ENCODE results near the gene JAM2.
"Not testable (repeated sequence)": the region's sequence is repeated elsewhere in the genome, so short reads cannot be mapped to it uniquely, and the experiment has no call there.

The JAM2 gene

DNA sequence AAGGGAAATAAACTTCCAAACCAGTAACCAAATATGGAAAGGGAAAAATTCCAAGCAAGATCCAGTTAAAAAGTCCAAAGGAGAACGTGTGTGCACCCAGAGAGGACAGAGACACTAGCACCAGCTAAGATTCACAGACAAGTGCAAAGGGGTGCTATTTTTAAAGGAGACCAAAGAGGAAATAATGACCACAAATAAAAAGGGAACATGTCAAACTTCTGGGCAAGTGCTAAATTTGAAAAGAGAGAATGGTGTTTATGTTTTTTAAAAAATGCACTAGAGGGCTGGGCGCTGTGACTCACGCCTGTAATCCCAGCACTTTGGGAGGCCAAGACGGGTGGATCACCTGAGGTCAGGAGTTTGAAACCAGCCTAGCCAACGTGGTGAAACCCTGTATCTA lies 8.6 kb downstream of the JAM2 start:
- DNase-seq: no peak

DNA sequence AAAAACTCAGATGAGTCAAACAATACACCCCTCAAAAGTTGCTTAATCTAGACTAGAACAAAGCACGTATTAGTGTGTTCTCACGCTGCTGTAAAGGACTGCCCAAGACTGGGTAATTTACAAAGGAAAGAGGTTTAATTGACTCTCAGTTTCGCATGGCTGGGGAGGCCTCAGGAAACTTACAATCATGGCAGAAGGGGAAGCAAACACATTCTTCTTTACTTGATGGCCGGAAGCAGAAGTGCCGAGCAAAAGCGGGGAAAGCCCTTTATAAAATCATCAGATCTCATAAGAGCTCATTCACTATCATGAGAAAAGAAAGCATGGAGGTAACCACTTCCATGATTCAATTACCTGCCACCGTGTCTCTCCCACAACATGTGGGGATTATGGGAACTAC lies 10.1 kb downstream of the JAM2 start:
- DNase-seq: no peak

DNA sequence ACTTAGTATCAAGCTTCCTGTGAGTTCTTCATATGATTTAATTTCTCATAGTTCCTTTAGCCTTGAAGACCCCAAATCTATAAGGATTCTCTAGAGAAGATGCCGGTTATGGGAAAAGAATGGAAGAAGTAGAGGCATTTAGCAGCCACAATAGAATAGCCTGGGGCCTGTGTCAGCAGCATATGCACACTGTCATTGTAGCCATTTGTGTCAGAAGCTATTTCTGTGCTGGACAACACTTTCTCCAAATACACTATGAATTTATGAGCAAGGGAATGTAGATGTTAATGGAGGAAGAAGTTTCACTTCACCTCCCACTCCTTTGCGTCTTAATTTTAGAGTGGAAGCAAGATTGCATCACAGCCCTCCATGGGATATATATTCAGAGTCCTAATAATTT lies 17.4 kb downstream of the JAM2 start:
- DNase-seq: no peak

DNA sequence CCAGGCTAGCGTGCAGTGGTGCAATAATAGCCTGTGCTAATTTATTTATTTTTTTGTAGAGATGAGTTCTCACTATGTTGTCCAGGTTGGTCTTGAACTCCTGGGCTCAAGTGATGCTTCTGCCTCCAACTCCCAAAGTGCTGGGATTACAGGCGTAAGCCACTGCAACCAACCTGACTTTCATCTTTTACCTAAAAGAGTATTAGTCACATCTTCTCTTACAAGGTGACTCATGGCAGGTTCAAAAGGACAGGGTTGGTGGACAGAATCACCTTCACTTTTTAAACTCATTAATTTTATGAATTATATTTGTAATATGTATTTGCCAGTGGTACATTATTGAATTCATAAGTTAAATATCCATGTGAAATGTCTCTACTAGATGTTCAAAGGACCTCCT lies 18.1 kb downstream of the JAM2 start:
- no peak for DNase-seq

DNA sequence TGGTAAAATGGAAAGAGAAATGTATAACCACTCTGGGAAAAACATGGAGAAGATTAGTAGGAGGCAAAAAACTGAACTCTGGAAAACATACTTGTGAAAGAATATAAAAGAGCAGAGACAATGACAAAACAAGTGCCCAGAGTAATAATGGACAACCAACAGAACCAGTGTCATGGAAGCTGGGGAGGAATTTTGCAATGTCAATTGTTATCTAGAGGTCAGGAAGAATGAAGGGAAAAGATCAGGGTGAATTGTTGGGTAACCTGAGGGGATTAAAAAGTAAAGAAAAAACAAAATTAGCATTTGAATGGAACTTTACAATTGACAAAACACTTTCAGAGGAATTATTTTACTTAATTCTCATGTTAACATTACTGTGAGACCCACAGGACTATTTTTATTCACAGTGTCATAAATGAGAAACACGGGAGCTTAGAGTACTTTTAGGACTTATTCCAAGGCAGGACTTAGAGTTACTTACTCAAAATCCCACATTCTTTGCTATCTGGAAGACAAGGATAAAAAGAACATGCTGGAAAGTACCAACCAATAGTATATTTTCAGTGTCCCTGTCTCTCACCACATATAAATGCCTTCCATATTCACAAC lies 19.5 kb downstream of the JAM2 start:
- DNase-seq: no peak

DNA sequence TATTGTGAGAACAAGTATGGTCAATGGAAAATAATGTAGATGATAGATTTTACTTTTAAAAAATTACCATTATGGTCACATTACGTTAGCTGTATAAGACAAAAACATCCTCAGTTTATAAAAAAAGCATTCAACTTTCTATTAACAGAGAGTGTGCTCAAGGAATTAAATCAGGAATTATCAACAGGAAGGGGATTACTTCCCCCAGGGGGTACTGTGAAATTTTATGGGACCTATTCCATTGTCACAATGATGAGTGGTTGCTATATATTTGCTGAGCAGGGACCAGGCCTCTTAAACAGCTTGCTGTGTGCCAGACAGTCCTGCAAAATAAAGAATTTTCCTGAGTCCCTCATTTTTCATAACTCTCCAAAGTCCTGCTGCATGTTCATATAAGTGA lies 21.2 kb downstream of the JAM2 start:
- DNase-seq: no peak

DNA sequence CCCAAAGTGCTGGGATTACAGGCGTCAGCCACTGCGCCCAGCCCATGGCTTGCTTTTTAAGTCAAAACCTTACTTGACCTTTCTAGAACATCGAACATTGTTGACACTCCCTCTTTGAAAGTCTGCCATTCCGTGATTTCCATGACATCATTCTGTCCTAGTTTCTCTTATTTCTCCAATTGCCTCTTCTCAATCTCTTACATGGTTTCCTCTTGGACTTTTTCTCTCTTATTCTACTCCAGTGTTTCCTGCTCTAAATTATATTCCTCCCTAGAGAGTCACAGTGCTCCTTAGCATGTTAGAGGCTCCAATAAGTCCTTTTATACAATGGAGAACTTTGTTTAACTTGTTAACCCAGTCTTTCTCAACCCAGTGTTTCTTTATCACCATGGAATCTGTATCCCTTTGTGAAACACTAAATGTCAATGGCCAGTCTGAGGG lies 25.5 kb downstream of the JAM2 start:
- DNase-seq: no peak

DNA sequence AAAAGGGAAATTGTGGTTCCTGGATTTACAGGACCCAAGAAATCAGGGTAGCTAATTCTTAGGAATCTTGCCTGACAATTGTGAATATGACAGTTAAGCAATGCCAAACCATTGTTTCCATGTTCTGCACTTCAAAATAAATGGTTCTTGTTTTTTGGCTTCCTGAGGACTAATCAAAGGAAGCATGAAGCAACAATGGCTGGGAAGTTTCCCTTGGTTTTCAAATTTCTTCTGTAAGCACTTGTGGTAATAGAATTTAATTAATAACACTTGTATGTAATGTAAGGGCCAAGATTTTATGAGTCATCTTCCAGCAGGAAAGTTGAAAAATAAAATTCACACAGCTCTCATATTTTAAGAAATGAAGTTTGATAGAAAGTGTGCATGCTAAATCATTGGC lies 31.7 kb downstream of the JAM2 start:
- no peak for DNase-seq

DNA sequence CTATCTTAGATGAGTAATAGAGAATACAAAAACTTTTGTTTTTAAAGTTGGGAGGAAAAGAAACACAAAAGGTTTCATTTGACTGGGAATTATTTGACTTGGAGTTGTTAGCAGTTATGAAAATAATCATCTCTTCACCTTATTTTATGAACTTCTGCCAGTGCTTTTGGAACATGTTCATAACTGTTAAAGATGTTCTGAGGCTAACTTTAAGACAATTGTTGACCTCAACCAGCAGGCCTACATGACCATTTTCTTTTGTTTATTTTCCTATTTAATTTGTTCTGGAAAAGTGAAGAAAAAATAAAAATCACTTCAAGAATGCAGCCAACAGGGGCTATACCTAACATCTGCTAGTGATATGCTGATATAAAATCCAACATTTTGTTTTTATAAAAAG lies 37.4 kb downstream of the JAM2 start:
- DNase-seq: no peak

DNA sequence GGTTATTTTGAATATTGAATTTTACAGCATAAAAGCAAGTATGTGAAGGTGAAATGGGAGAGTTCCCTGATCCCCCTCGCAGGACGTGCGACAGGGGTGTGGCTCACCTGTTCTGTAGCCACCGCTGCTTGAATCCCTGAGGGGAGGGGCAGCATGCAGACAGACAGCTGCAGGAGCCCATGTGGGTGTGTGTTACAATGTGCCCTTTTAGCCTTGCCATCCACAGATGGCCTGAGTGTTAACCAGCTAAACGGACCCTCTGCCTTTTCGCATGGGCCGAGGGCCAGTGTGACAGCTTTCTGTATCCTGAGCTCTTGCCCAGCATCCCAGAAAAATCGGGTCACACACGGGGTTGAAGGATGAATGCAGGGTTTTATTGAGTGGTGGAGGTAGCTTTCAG lies 43.3 kb downstream of the JAM2 start:
- no peak for DNase-seq

DNA sequence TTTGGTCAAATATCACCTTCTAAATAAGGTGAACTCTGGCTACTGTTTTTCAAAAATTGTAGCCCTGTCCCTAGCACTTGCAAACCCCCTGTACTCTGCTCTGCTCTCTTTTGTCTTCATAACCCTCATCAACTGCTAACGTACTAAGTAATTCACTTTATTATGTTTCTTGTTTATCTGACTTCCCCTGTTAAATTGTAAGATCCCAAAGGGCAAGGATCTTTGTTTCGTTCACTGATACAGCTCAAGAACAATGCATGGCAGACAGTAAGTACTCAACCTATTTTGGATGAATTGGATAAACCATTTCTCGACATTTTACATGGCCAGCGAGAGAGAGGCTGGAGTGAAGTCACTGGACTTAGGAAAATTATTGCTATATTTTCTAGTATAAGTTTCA lies 48.7 kb downstream of the JAM2 start:
- DNase-seq: no peak

DNA sequence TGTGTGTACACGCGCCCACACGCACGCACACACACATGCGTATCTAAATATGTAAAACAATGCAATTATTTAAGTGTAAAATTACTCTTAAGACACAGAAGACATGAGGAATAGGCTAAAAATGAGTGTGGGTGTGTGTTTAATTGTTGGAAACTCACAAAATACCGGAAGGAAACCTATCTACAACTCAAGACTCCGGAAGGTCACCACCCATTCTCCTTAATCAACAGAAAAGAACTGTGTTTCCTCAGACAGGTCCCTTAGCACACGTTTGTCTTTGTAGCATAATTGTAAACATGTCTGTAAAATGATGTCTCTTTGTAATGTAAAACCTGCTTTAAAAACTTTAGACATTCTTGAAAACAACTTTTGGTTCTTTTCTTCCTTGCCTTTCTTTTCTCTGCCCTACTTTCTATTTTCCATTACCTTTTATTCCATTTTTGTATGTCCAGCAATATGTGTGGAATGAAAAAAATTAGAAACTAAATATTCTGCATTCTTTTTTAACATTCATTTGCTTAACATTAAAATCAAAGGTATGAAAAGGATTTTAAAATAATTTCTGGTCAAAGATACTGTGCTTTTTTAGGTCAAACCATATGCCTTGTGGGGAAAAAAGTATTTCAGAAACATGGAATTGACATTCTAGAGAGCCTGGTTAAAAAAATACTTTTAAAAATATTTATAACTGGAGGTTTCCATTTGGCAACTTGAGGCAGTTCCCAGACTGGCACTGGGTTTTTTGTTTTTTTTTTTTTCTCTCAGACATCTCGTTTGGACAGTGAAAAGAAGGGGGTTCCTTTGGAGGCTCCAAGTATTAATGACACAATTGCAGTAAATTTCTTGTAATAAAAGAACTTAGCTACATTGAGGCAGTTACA lies 49.5 kb downstream of the JAM2 start:
- no peak for DNase-seq

DNA sequence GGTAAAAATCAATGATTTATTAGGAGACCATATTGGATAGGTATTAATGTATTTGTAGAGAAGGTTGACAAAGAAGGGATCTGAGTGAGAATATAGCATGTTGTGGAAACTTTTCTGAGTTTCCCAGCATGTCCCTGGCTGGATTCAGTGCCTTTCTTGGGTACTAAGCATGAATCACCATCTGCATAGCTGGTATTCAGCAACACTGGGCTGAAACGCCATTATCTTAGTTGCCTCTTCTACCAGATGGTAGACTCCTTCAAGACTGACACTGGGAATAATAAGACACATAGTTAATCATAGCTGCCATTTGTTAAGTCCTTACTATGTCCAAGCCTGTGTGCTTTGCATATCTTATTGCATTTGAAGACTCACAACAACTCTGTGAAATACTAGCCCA lies 50.2 kb downstream of the JAM2 start:
- DNase-seq: no peak

DNA sequence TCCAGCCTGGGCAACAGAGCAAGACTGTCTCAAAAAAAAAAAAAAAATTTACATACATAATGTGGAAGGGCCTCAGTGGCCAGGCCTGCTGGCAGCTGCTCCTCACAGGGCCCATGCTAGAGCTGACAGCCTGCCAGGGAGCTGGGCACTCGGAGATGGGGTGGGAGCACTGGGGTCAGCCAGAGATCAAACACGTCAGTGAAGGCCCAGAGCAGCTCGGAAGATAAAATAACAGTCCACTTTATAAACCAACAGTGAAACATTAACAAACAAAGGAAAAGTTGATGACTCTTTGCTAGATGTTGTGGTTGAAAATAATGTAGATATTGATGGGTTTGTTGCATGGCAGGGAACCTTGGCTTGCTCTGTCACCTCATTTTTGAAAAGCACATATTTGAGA lies 52.9 kb downstream of the JAM2 start:
- DNase-seq: no peak

DNA sequence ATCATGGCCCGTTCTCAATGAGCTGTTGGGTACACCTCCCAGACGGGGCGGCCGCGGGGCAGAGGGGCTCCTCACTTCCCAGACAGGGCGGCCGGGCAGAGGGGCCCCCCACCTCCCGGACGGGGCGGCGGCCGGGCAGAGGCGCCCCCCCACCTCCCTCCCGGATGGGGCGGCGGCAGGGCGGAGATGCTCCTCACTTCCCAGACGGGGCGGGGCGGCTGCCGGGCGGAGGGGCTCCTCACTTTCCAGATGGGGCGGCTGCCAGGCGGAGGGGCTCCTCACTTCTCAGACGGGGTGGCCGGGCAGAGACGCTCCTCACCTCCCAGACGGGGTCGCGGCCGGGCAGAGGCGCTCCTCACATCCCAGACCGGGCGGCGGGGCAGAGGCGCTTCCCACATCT lies 56.4 kb downstream of the JAM2 start:
- not testable (repeated sequence) for DNase-seq

DNA sequence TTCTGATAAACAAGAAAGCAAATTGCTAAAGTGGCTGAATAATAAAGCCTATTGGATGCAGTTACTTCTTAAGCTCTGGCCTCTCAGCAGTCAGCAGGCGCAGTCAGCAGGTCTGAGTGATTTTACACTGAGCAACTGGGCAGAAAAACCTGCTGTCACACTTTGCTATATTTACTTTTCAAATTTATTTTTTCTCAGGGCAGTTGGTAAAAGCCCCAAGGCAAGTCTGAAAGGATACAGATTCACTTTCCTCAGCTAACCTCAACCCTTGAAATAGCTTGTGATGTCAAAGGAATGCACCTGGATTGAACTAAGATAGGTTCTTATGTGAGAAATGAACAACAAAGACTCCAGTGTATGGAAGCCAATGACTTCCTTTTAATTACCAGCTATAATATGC lies 61.7 kb downstream of the JAM2 start:
- no peak for DNase-seq

DNA sequence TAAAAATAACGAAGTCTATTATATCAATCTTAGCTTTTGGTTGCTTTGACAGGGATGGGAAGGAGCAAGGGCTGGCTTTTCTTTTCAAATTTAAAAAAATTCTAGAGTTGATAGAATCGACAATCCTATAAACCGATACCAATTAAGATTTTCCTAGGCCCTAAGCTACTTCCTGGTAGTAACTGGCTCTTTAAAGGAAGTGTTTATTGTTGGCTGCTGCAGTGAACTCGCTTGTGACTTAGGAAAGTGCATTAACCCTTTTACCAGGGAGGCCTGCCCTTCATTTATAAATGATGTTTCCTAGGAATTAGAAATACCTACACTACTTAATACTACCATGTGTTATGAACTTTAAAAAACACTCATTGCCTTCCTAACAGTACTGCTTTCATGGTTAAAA lies 62.5 kb downstream of the JAM2 start:
- DNase-seq: no peak

DNA sequence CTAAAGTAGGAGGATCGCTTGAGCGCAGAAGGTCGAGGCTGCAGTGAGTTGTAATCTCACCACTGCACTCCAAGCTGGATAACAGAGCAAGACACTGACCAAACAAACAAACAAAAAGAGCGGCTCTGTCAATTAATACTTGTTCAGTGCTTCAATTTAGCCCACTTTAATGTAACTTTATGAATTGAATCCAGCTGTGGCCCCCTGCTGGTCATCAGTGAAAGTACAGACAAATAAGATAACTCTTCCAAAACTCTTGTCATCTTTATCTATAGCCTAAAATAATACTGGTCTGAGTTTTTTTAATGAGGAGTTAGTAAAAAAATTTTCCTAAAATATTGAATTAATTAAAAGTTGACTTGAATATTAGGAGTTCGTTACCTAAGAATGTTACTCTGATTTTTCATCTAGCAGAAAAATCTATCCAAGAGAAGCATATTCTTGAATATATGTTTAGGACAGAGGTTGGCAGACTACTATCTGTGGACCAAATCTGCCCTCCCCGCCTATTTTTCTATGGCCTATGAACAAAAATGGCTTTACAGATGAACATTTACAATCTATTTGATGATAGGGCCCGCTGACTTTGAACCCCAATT lies 69.5 kb downstream of the JAM2 start:
- DNase-seq: peak; percentile 28

DNA sequence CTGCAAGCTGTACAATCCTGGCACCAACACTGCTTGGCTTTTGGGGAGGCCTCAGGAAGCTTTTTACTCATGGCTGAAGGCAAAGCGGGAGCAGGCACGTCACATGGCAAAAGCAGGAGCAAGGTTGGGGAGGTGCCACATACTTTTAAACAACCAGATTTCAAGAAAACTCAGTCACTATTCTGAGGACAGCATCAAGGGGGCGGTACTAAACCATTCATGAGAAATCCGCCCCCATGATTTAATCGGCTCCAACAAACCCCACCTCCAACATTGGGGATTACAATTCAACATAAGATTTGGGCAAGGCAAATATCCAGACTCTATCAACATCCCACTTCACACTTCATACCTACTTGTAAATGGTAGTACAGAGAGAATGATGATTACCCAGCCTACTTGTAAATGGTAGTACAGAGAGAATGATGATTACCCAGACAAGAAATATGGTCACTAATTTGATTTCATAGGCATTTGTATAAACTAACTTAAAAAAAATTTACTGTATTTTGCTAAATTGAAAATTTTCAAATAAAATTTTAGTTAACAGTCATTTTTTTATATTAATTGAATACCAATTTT lies 70.7 kb downstream of the JAM2 start:
- DNase-seq: no peak

DNA sequence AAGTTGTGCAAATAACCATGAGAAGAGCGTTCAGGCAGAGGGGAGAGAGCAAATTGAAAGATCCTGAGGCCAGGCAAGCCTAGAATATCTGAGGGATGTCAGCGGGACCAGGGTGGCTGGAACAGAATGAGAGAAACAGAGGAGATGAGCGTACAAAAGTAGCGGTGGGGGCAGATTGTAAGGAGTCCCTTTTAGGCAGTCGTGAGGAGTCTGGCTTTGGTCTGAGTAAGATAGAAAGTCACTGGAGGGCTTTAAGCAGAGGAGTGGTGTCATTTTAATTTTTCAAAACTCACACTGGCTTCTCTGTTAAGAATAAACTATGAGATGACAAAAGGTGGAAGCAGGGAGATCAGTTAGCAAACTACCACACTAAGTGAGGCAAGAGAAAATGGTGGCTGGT lies 71.5 kb downstream of the JAM2 start:
- DNase-seq: no peak

DNA sequence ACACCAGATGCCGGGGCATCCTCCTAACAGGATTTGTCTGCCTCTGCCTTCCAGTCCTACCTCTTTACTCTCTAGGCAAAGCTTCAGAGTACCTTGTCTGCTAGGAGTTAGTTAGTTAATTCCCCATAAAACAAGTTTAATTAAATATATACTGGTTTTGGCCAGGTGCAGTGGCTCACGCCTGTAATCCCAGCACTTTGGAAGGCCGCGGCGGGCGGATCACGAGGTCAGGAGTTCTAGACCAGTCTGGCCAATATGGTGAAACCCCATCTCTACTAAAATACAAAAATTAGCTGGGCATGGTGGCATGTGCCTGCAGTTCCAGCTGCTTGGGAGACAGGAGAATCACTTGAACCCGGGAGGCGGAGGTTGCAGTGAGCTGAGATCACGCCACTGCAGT lies 75.0 kb downstream of the JAM2 start:
- DNase-seq: not testable (repeated sequence)

DNA sequence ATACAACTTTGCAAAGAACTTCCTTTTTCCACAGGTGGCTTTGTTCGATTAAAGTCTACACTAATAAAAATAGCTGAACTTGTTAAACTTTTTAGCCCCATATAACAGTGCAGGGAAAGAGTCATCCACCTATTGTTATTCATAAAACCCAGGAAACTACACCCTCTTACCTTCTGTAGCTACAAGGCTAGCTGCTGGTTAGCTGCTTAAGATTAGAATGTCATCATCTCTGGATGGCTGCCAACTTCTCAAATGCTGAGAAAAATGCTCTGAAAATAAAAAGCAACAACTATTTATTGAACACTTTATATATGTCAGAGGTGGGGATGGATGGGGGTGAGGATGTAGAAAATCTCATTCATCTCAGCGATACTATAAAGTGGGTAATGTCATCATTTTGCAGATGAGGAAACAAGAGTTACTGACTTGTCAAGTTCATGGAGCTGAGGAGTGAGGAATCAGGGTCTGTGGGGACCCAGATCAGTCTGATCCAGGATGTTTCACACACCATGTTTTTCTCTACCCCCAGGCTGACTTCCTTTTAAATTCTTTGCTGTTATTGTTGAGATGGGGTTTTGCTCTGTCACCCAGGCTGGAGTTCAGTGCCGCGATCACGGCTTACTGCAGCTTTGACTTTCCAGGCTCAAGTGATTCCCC lies 78.6 kb downstream of the JAM2 start:
- DNase-seq: no peak

DNA sequence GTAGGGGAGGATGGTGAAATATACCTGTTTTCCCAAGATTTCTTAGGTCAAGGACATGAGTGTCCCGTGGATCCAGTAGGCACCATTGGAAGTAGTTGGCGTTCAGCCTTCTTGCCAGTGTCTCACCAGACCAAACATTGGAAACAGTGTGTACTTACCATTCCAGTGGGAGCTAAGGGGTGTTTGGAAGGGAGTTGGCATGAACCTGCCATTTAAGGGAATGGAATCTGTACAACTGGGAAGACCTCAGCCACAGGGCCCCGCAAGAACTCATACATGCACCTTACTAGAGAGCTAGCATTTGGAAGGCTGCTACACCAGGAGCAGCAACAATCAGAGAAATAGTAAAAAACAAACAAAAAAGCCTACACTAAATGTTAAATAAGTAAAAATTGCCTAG lies 82.9 kb downstream of the JAM2 start:
- DNase-seq: no peak
